Smooth muscle cell (in vitro differentiated cells): Measurements from ENCODE around the gene TNRC18. TPM values are rescaled to one million over a fixed set of nuclear protein-coding genes. Genes with fewer than 3 reads are reported as not detected.
"Not testable (repeated sequence)": the region's sequence is repeated elsewhere in the genome, so short reads cannot be mapped to it uniquely, and the experiment has no call there.

ENCODE experiments used
- DNase-seq: peaks from one replicate; lab custom pipeline; 2025; ENCODE audit not compliant: unreplicated experiment; lab: John Stamatoyannopoulos, UW
- H2AFZ ChIP-seq: fragments of 200-600 bp; sonication (generic); 2 replicates; pipeline ENCODE4 v1.6.0; 2016; ENCODE audit warnings: antibody characterized with exemption, low read depth, mild to moderate bottlenecking
- H3F3A ChIP-seq: fragments of 200-600 bp; sonication (generic); 2 replicates; pipeline ENCODE4 v1.6.0; 2017; ENCODE audit warnings: antibody characterized with exemption, low read depth
- H3K27ac ChIP-seq: fragments of 200-600 bp; sonication (generic); 2 replicates; pipeline ENCODE4 v1.5.1; 2016; ENCODE audit warnings: low read depth, mild to moderate bottlenecking
- H3K27me3 ChIP-seq: fragments of 200-600 bp; sonication (generic); 2 replicates; pipeline ENCODE4 v1.6.1; 2016; ENCODE audit warnings: low read depth, mild to moderate bottlenecking
- H3K36me3 ChIP-seq: fragments of 200-600 bp; sonication (generic); 2 replicates; pipeline ENCODE4 v1.5.1; 2016; ENCODE audit warnings: low read depth
- H3K4me1 ChIP-seq: fragments of 200-600 bp; sonication (generic); 2 replicates; pipeline ENCODE4 v1.5.1; 2016; ENCODE audit warnings: low read depth
- H3K4me2 ChIP-seq: fragments of 200-600 bp; sonication (generic); 2 replicates; pipeline ENCODE4 v1.6.0; 2016; ENCODE audit warnings: mild to moderate bottlenecking
- H3K4me3 ChIP-seq: fragments of 200-600 bp; sonication (generic); 2 replicates; pipeline ENCODE4 v1.5.1; 2016; ENCODE audit warnings: mild to moderate bottlenecking
- H3K79me2 ChIP-seq: fragments of 200-600 bp; sonication (generic); 2 replicates; pipeline ENCODE4 v1.6.0; 2016; ENCODE audit warnings: low read depth, mild to moderate bottlenecking
- H3K9ac ChIP-seq: fragments of 200-600 bp; sonication (generic); 2 replicates; pipeline ENCODE4 v1.6.0; 2016; ENCODE audit warnings: low read depth
- H3K9me3 ChIP-seq: fragments of 200-600 bp; sonication (generic); replicated peaks from 2 replicates; pipeline ENCODE4 v1.5.1; 2016; ENCODE audit warnings: low read depth
- H4K20me1 ChIP-seq: fragments of 200-600 bp; sonication (generic); 2 replicates; pipeline ENCODE4 v1.6.0; 2016; ENCODE audit warnings: low read depth
- CTCF ChIP-seq: fragments of 200-600 bp; sonication (generic); IDR thresholded peaks from 2 replicates; pipeline ENCODE4 v1.5.1; 2017; ENCODE audit warnings: borderline replicate concordance, mild to moderate bottlenecking, antibody characterized with exemption; ENCODE audit not compliant: insufficient read depth, poor library complexity, severe bottlenecking
- WGBS: methylation state at CpG from one replicate; pipeline ENCODE4 v1.1.7; 2016; ENCODE audit warnings: low lambda C conversion rate; 5-methylcytosine and 5-hydroxymethylcytosine counted together
- polyA plus RNA-seq: library from polyadenylated mRNA; unstranded; fragments of >200 nt; fragmentation: Nextera tagmentation; extraction: Ambion mirVana; gene quantifications from 2 replicates; pipeline ENCODE4 v1.2.1, GENCODE V29; 2016
- total RNA-seq: library from RNA; depleted of rRNA; stranded (reverse); fragments of >200 nt; gene quantifications from 2 replicates; pipeline ENCODE4 v1.2.3, GENCODE V29; 2014

Gene TNRC18
- total and polyA plus RNA-seq, 2 experiments from 2014 or later = 6.4 to 40.3 TPM

- no peaks in the 10 kb centered on the region for H3K36me3 ChIP-seq
- H4K20me1 ChIP-seq = no peaks in the 10 kb centered on the region
- no peaks in the 10 kb centered on the region for H3K9me3 ChIP-seq
- no peak overlapping the region for H3K4me2 ChIP-seq
- no peak for DNase-seq
- H3K4me3 ChIP-seq = no peak overlapping the region
- WGBS = 89% methylated on average over 14 of the region's 15 CpGs
- H2AFZ ChIP-seq = no peak overlapping the region
- H3F3A ChIP-seq = no peaks in the 10 kb centered on the region
- H3K27me3 ChIP-seq = no peaks in the 10 kb centered on the region
- H3K4me1 ChIP-seq = no peaks in the 10 kb centered on the region
- H3K9ac ChIP-seq = no peak overlapping the region
- no peak overlapping the region for H3K27ac ChIP-seq
- no peaks in the 10 kb centered on the region for H3K79me2 ChIP-seq
- no peak for TF ChIP-seq CTCF
Measured at GRCh38 chr7:5276611-5277010, 147.0 kb downstream of the TNRC18 start.

- H3K79me2 ChIP-seq, H2AFZ ChIP-seq, H3K9ac ChIP-seq, H3K36me3 ChIP-seq, H3K27ac ChIP-seq, H4K20me1 ChIP-seq, H3K27me3 ChIP-seq, H3K4me1 ChIP-seq, H3K4me3 ChIP-seq, H3K9me3 ChIP-seq, DNase-seq, H3K4me2 ChIP-seq, H3F3A ChIP-seq: not testable (repeated sequence)
- 89% methylated on average over 14 of the region's 14 CpGs for WGBS
Measured at GRCh38 chr7:5276123-5276522, 147.5 kb downstream of the TNRC18 start.

GRCh38 chr7:5275510-5275909 lies 148.1 kb downstream of the TNRC18 start:
- H2AFZ ChIP-seq, H3K4me2 ChIP-seq, H3F3A ChIP-seq, H3K36me3 ChIP-seq, DNase-seq, H4K20me1 ChIP-seq, H3K27ac ChIP-seq, H3K4me3 ChIP-seq, H3K9me3 ChIP-seq, H3K4me1 ChIP-seq, H3K9ac ChIP-seq, H3K79me2 ChIP-seq, H3K27me3 ChIP-seq: not testable (repeated sequence)
- WGBS = 86% methylated on average over 10 of the region's 10 CpGs

- H3K79me2 ChIP-seq, H3K27ac ChIP-seq, H3K9me3 ChIP-seq, H3K36me3 ChIP-seq, H4K20me1 ChIP-seq, H3K9ac ChIP-seq, H3K27me3 ChIP-seq, H3F3A ChIP-seq, H3K4me3 ChIP-seq, DNase-seq, H3K4me2 ChIP-seq, H2AFZ ChIP-seq, H3K4me1 ChIP-seq: not testable (repeated sequence)
- WGBS = 87% methylated on average over 11 of the region's 11 CpGs
Measured at GRCh38 chr7:5274985-5275431, 148.6 kb downstream of the TNRC18 start.

GRCh38 chr7:5274441-5274840 lies 149.2 kb downstream of the TNRC18 start:
- Histone ChIP-seq H4K20me1 (no peaks in the 10 kb centered on the region), H3K79me2 (no peaks in the 10 kb centered on the region), H3K9me3 (no peaks in the 10 kb centered on the region), H3F3A (no peaks in the 10 kb centered on the region), H3K4me3 (no peak overlapping the region), H3K4me1 (no peaks in the 10 kb centered on the region), H2AFZ (no peak overlapping the region), H3K4me2 (no peak overlapping the region), H3K36me3 (no peaks in the 10 kb centered on the region), H3K27me3 (no peaks in the 10 kb centered on the region), H3K27ac (no peak overlapping the region), H3K9ac (no peak overlapping the region)
- no peak for TF ChIP-seq CTCF
- no peak for DNase-seq
- WGBS = 90% methylated on average over 7 of the region's 7 CpGs

- WGBS = 88% methylated on average over 16 of the region's 18 CpGs
Measured at GRCh38 chr7:5273831-5274405, 149.7 kb downstream of the TNRC18 start.

More at GRCh38 chr7:5273831-5274405, 149.7 kb downstream of the TNRC18 start:
- not testable (repeated sequence) for H3K27me3 ChIP-seq, H3K36me3 ChIP-seq, DNase-seq, H3K9me3 ChIP-seq, H3K27ac ChIP-seq, H4K20me1 ChIP-seq, H2AFZ ChIP-seq, H3K79me2 ChIP-seq, H3K4me2 ChIP-seq, H3F3A ChIP-seq, H3K4me1 ChIP-seq, H3K9ac ChIP-seq, H3K4me3 ChIP-seq
